Urothelium cell line (cell line): ENCODE measurements around the gene CALM3.

Source experiments
- DNase-seq: peaks from one replicate; pipeline ENCODE4 v3.0.0; 2011; ENCODE audit warnings: low spot score, mixed read lengths
- FAIRE-seq: peaks from 2 replicates; lab custom pipeline; 2011; peaks lifted over from hg19 to GRCh38; lab: Jason Lieb, UNC

The CALM3 gene

GRCh38 chr19:46598372-46598917 is 2.7 kb upstream of the CALM3 start:
- DNase-seq (no peak), FAIRE-seq (no peak)

- FAIRE-seq (no peak), DNase-seq (no peak)
Measured at GRCh38 chr19:46599716-46600373, 1.3 kb upstream of the CALM3 start.

GRCh38 chr19:46600384-46601317 is 479 bp upstream of the CALM3 start:
- peak; percentile 94 for FAIRE-seq
- peak; percentile 96 for DNase-seq

- FAIRE-seq = no peak
- DNase-seq = no peak
Measured at GRCh38 chr19:46602392-46603194, 1.5 kb downstream of the CALM3 start.

- no peak for DNase-seq
- no peak for FAIRE-seq
Measured at GRCh38 chr19:46603195-46603637, 2.1 kb downstream of the CALM3 start.

- FAIRE-seq (no peak), DNase-seq (no peak)
Measured at GRCh38 chr19:46603752-46604231, 2.7 kb downstream of the CALM3 start.

GRCh38 chr19:46604781-46605355 is 3.7 kb downstream of the CALM3 start:
- no peak for DNase-seq
- FAIRE-seq = no peak

- no peak for FAIRE-seq
Measured at GRCh38 chr19:46605356-46605821, 4.3 kb downstream of the CALM3 start.

GRCh38 chr19:46606019-46606418 is 4.9 kb downstream of the CALM3 start:
- DNase-seq (no peak), FAIRE-seq (no peak)

More at GRCh38 chr19:46605356-46605821, 4.3 kb downstream of the CALM3 start:
- DNase-seq = no peak

GRCh38 chr19:46606681-46607447 is 5.7 kb downstream of the CALM3 start:
- DNase-seq = no peak

GRCh38 chr19:46607448-46607841 is 6.3 kb downstream of the CALM3 start:
- FAIRE-seq = no peak

More at GRCh38 chr19:46606681-46607447, 5.7 kb downstream of the CALM3 start:
- FAIRE-seq = no peak

GRCh38 chr19:46608178-46608577 is 7.0 kb downstream of the CALM3 start:
- FAIRE-seq = no peak
- no peak for DNase-seq

More at GRCh38 chr19:46607448-46607841, 6.3 kb downstream of the CALM3 start:
- DNase-seq = no peak

- FAIRE-seq (peak; percentile 68), DNase-seq (no peak)
Measured at GRCh38 chr19:46608581-46609345, 7.6 kb downstream of the CALM3 start.

- FAIRE-seq (no peak), DNase-seq (no peak)
Measured at GRCh38 chr19:46609511-46610412, 8.6 kb downstream of the CALM3 start.

GRCh38 chr19:46610413-46610775 is 9.3 kb downstream of the CALM3 start:
- no peak for DNase-seq
- no peak for FAIRE-seq

- FAIRE-seq = no peak
- no peak for DNase-seq
Measured at GRCh38 chr19:46610851-46611770, 10.0 kb downstream of the CALM3 start.

- FAIRE-seq (no peak), DNase-seq (no peak)
Measured at GRCh38 chr19:46611776-46612175, 10.6 kb downstream of the CALM3 start.
